ENCODE data around the gene SLCO4A1.

The SLCO4A1 gene

GRCh38 chr20:62701161-62702012 is 59.1 kb downstream of the SLCO4A1 start:
- DNase-seq (ENCODE audit: low spot score): no peak
- in situ Hi-C loops (cut with MboI; ENCODE audit: low sequenced_read_pairs, unreplicated experiment): no loop called here
- no peak for TF ChIP-seq CTCF (IDR thresholded peaks at IDR 0.05; ENCODE audit: borderline replicate concordance, control extremely low read depth, extremely low read depth, insufficient read depth, missing control alignments)

GRCh38 chr20:62702013-62702300 is 59.7 kb downstream of the SLCO4A1 start:
- in situ Hi-C loops (cut with MboI; ENCODE audit: low sequenced_read_pairs, unreplicated experiment): no loop called here
- no peak for TF ChIP-seq CTCF (IDR thresholded peaks at IDR 0.05; ENCODE audit: borderline replicate concordance, control extremely low read depth, extremely low read depth, insufficient read depth, missing control alignments)
- DNase-seq (ENCODE audit: low spot score): no peak

- no peak for TF ChIP-seq CTCF (IDR thresholded peaks at IDR 0.05; ENCODE audit: borderline replicate concordance, control extremely low read depth, extremely low read depth, insufficient read depth, missing control alignments)
- in situ Hi-C loops (cut with MboI; ENCODE audit: low sequenced_read_pairs, unreplicated experiment): no loop called here
- no peak for DNase-seq (ENCODE audit: low spot score)
These were observed 60.9 kb downstream of the SLCO4A1 start for GRCh38 chr20:62702895-62703852.

GRCh38 chr20:62703853-62704228 is 61.5 kb downstream of the SLCO4A1 start:
- in situ Hi-C loops (cut with MboI; ENCODE audit: low sequenced_read_pairs, unreplicated experiment): no loop called here

GRCh38 chr20:62704341-62704948 is 62.1 kb downstream of the SLCO4A1 start:
- no peak for TF ChIP-seq CTCF (IDR thresholded peaks at IDR 0.05; ENCODE audit: borderline replicate concordance, control extremely low read depth, extremely low read depth, insufficient read depth, missing control alignments)
- in situ Hi-C loops (cut with MboI; ENCODE audit: low sequenced_read_pairs, unreplicated experiment): no loop called here
- DNase-seq (ENCODE audit: low spot score): no peak

More at GRCh38 chr20:62703853-62704228, 61.5 kb downstream of the SLCO4A1 start:
- no peak for TF ChIP-seq CTCF (IDR thresholded peaks at IDR 0.05; ENCODE audit: borderline replicate concordance, control extremely low read depth, extremely low read depth, insufficient read depth, missing control alignments)
- DNase-seq (ENCODE audit: low spot score): no peak

GRCh38 chr20:62705627-62706026 is 63.3 kb downstream of the SLCO4A1 start:
- TF ChIP-seq CTCF (IDR thresholded peaks at IDR 0.05; ENCODE audit: borderline replicate concordance, control extremely low read depth, extremely low read depth, insufficient read depth, missing control alignments): no peak
- in situ Hi-C loops (cut with MboI; ENCODE audit: low sequenced_read_pairs, unreplicated experiment): no loop called here
- no peak for DNase-seq (ENCODE audit: low spot score)

Data from GM13976 (cell line).